ENCODE data around the gene CFLAR. TPM values are rescaled to one million over a fixed set of nuclear protein-coding genes. Genes with fewer than 3 reads are reported as not detected.

The CFLAR gene
- total and polyA plus RNA-seq, 9 of the 15 experiments (the other 6 are each of a cell fraction or from before 2014, with no cell fraction given) = 27.5 to 102 (median 54.0) TPM

DNA sequence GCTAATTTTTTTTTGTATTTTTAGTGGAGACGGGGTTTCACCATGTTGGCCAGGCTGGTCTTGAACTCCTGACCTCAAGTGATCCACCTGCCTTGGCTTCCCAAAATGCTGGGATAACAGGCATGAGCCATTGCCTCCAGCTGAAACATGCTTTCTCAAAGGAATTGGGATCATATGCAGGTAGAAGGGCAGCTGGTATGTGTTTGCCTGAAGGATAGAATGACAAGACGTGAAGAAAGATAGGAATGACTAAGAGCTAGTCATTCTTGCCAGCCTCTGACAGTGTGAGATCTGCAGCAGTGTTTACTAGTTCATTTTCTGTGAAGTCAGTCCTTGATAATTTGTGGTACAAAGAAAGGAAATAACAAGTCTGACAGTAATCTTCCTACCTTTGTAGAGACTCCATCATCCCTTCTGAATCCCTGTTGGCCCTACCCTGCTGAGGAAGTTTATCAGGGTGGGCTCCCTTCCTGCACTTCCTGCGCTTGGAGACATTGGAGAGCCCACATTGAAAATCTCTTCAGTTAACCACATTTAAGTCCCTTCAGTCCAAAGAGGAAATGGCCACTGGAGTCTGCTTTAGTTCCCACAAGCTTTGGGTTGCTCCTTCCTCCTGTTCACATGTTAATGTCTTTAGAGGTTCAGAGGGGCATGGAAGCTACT lies 14.7 kb downstream of the CFLAR start (continued):
- TF ChIP-seq ZNF507 (tag; conservative IDR thresholded peaks at IDR 0.05) = no peak
- 0 out of 2 replicates have a peak, but pooled peaks have one; percentile 39 for TF ChIP-seq ETV5 (CRISPR knock-in tag; IDR thresholded peaks at IDR 0.05; ENCODE audit: low read depth)
- no peak for TF ChIP-seq RBM22 (IDR thresholded peaks at IDR 0.05; ENCODE audit: low read depth, low read length, poor library complexity, severe bottlenecking)
- TF ChIP-seq ARID1B (IDR thresholded peaks at IDR 0.05) = peak; percentile 85
- TF ChIP-seq ZNF592 (IDR thresholded peaks at IDR 0.05) = peak; percentile 75
- no peak for TF ChIP-seq MBD2 (IDR thresholded peaks at IDR 0.05; ENCODE audit: borderline replicate concordance, low read depth)
- no peak for TF ChIP-seq CC2D1A (IDR thresholded peaks at IDR 0.05)
- TF ChIP-seq SRSF1 (IDR thresholded peaks at IDR 0.05; ENCODE audit: low read depth, low read length) = no peak
- no peak for TF ChIP-seq ZNF398 (CRISPR knock-in tag; IDR thresholded peaks at IDR 0.05)
- TF ChIP-seq C11orf30 (IDR thresholded peaks at IDR 0.05; ENCODE audit: low read depth) = peak; percentile 41
- no peak for TF ChIP-seq CBX1 (IDR thresholded peaks at IDR 0.05; ENCODE audit: low read depth)
- TF ChIP-seq HDGF (IDR thresholded peaks at IDR 0.05) = 0 out of 2 replicates have a peak, but pooled peaks have one; percentile 41
- TF ChIP-seq, protein P1, sequence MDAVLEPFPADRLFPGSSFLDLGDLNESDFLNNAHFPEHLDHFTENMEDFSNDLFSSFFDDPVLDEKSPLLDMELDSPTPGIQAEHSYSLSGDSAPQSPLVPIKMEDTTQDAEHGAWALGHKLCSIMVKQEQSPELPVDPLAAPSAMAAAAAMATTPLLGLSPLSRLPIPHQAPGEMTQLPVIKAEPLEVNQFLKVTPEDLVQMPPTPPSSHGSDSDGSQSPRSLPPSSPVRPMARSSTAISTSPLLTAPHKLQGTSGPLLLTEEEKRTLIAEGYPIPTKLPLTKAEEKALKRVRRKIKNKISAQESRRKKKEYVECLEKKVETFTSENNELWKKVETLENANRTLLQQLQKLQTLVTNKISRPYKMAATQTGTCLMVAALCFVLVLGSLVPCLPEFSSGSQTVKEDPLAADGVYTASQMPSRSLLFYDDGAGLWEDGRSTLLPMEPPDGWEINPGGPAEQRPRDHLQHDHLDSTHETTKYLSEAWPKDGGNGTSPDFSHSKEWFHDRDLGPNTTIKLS (IDR thresholded peaks at IDR 0.05; ENCODE audit: borderline replicate concordance, low read depth) = no peak
- no peak for TF ChIP-seq HOXB6 (CRISPR knock-in tag; IDR thresholded peaks at IDR 0.05; ENCODE audit: borderline replicate concordance)
- no peak for TF ChIP-seq CGGBP1 (CRISPR knock-in tag; IDR thresholded peaks at IDR 0.05)
- no peak for TF ChIP-seq DIDO1 (tag; IDR thresholded peaks at IDR 0.05; ENCODE audit: low read depth)
- TF ChIP-seq KDM1A (IDR thresholded peaks at IDR 0.05) = 0 out of 4 replicates have a peak, but pooled peaks of 1 of the 2 experiments have one; percentile 12
- TF ChIP-seq COPS2 (conservative IDR thresholded peaks at IDR 0.05) = no peak
- TF ChIP-seq ELF2 (CRISPR knock-in tag; IDR thresholded peaks at IDR 0.05) = no peak
- peak; percentile 68 for TF ChIP-seq CBFA2T2 (conservative IDR thresholded peaks at IDR 0.05)
- TF ChIP-seq ZKSCAN3 (CRISPR knock-in tag; IDR thresholded peaks at IDR 0.05) = no peak
- no peak for TF ChIP-seq BCOR (IDR thresholded peaks at IDR 0.05)
- no peak for TF ChIP-seq LARP7 (IDR thresholded peaks at IDR 0.05)
- no peak for TF ChIP-seq U2AF1 (optimal IDR thresholded peaks at IDR 0.05; ENCODE audit: low read depth, low read length)

Data from K562 (cell line).